AG09309 (cell line): ENCODE results near the gene TMC6.

Experiments used
- DNase-seq: peaks from one replicate; pipeline ENCODE4 v3.0.0-alpha.2; 2010; ENCODE audit warnings: low read depth
- H3K4me3 ChIP-seq: 2 replicates; pipeline ENCODE4 v1.5.1; 2011; ENCODE audit warnings: mild to moderate bottlenecking, low read depth, low read length, moderate library complexity; ENCODE audit not compliant: control insufficient read depth
- TF ChIP-seq, protein P1 (sequence below): IDR thresholded peaks from 2 replicates; pipeline ENCODE4 v1.5.1; 2011; ENCODE audit warnings: mild to moderate bottlenecking, low read depth, low read length, inconsistent platforms; ENCODE audit not compliant: insufficient read depth, control insufficient read depth; ENCODE audit errors: missing control alignments

Gene TMC6

DNA sequence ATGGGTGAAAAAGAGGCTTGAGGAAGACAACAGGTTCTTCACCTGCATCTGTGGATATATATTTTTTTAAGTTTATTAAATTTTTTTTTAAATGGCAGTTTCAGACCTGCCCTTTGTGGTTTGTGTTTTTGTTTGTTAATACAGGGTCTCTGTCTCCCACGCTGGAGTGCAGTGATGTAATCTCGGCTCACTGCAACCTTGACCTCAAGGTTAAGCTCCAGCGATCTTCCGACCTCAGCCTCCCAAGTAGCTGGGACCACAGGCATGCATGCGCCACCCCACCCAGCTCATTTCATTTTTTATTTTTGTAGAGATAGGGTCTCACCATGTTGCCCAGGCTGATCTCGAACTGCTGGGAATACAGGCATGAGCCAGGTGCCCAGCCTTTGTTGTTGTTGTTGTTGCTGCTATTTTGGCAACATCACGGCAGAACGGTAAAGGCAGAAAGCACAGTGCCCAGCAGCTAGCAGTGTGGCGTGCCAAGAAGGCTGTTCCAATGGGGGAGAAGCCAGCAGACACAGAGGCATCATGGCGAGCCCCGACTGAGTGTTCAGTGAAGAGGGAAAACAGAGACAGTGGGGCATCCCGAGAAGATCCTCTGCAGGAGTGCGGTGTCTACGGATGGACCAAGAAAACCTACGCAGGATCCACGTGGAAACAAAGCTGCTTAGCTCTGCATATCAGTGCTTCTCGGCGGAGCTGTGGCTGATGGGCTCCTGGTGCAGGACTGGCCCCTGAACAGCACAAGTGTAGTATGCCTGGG lies 19.6 kb downstream of the TMC6 start:
- no peak overlapping the region for H3K4me3 ChIP-seq
- no peak for DNase-seq
- TF ChIP-seq, protein P1, sequence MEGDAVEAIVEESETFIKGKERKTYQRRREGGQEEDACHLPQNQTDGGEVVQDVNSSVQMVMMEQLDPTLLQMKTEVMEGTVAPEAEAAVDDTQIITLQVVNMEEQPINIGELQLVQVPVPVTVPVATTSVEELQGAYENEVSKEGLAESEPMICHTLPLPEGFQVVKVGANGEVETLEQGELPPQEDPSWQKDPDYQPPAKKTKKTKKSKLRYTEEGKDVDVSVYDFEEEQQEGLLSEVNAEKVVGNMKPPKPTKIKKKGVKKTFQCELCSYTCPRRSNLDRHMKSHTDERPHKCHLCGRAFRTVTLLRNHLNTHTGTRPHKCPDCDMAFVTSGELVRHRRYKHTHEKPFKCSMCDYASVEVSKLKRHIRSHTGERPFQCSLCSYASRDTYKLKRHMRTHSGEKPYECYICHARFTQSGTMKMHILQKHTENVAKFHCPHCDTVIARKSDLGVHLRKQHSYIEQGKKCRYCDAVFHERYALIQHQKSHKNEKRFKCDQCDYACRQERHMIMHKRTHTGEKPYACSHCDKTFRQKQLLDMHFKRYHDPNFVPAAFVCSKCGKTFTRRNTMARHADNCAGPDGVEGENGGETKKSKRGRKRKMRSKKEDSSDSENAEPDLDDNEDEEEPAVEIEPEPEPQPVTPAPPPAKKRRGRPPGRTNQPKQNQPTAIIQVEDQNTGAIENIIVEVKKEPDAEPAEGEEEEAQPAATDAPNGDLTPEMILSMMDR, result no peak

DNA sequence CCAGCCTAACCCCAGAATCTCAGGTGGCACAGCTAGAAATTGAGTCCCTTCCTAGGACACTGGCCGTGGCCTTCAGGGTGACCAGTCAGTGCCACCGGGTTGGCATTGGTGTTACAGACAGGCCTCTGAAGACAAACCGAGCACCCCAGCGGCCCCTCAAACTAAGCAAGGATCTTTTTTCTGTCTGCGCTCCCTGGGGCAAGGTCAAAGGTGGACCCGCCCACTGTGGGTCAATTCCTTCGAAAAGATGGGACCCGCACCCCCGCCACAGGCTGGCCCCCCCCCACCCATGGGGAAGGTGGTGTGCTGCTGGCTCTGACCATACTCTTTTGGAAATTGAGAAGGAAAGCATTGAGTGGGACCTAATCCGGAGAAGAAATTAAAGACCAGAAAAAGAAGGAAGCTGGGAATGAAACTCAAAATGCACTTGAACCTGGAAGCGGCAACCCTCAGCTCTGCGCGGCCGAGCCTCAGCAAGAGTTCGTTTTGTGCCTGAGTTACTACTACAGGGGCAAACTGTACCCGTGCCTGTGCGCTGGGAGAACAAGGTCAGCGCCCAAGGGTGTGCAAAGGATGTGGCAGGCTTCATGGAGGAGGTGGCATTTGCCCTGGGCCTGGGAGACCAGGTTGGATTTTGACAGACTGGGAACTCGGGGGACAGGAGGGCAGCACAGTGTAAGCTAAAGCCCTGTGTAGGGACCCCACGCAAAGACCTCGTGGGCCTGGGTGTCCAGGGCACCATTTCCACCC lies 20.4 kb downstream of the TMC6 start:
- no peak for DNase-seq

DNA sequence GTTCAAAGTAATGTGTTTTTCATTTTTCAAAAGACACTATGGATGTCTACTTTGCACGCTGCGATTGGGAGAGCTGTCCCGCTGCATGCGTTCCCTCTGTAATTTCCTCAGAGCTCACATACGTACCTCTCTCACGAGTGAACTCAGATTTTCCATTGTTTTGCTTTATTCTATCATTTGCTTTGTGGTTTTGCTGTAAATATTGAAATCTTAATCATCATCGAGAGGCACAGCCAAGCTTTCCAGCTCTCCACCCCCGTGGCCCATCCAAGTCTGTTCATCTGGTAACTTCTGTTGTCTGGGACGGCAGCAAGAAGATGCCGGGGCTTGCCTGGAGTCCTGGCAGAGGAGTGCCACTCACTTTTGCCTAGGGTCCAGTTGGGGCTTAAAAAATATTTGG lies 21.1 kb downstream of the TMC6 start:
- no peak for DNase-seq
- TF ChIP-seq, protein P1, result no peak
- H3K4me3 ChIP-seq, result no peak overlapping the region

More for the DNA sequence above, 20.4 kb downstream of the TMC6 start:
- H3K4me3 ChIP-seq, result no peak overlapping the region
- TF ChIP-seq, protein P1, result no peak

DNA sequence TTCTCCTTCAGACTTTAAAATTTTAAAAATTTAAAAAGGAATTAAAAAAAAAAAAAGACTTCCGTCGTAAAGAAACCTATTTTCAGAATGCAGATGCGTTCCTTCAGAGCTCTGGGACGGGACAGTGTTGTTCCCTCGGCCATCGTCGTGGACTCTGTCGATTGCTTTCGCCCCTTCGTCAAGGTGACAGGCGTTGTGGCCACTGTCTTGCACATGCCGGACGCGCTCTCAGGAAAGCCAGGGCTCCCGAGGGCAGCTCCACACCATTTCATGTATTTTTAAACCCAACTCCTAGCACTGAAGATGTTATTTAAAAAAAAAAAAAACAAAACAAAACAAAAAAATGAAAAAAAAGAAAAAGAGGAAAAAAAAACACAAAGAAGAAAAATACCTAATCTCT lies 22.3 kb downstream of the TMC6 start:
- no peak for DNase-seq
- TF ChIP-seq, protein P1, result no peak
- no peak overlapping the region for H3K4me3 ChIP-seq

DNA sequence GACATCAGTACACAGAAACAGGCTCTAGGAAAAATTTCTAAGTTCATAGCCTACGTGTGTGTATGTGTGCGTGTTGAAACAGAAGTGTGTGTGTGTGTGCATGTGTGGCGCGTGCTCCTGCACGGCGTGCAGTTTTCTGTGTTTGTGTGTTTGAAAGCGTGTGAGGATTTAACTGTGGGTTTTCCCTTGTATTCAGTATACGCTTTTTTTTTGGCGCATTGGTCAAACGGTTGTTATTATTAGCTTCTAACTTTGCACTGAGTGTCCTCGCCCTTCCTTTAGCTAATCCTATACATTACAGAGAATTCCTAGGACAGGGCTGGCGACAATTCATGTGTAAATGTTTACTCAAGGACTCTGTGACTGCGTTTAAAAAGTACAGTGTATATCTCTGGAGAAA lies 23.0 kb downstream of the TMC6 start:
- DNase-seq, result no peak
- TF ChIP-seq, protein P1, result no peak
- H3K4me3 ChIP-seq, result no peak overlapping the region

DNA sequence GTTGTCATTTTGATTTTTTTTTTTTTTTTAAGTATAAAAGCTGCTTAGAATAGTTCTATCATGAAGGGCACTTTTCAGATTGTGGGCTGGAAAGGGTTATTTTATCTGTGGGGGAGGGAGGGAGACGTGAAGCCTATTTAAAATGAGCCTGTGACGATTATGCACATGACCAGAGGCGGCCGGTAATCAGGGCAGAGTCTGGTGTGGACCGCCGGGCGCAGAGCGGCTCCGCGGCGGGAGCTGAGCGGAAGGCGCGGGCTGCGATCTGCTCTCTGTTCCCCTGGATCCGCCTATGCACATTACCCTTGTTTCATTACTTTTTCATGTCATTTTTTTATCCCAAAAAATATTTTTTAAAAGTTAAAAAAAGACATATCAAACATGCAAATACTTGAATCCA lies 23.5 kb downstream of the TMC6 start:
- H3K4me3 ChIP-seq, result no peak overlapping the region
- TF ChIP-seq, protein P1, result no peak
- DNase-seq, result no peak

DNA sequence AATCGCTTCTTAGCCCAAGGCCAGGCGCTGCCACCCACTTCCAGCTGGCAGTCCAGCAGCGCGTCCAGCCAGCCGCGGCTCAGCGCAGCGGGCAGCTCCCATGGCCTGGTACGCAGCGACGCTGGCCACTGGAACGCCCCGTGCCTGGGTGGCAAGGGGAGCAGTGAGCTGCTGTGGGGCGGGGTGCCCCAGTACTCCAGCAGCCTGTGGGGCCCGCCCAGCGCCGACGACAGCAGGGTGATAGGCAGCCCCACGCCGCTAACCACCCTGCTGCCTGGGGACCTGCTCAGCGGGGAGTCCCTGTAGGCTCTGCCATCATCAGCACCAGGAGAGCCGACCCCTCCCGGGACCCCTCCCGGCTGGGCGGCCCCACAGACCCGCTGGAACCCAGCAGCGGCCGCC lies 24.0 kb downstream of the TMC6 start:
- H3K4me3 ChIP-seq, result no peak overlapping the region
- DNase-seq, result no peak
- TF ChIP-seq, protein P1, result no peak
